ENCODE data around the gene DSCAM. TPM values are rescaled to one million over a fixed set of nuclear protein-coding genes. Genes with fewer than 3 reads are reported as not detected.

Gene DSCAM
- total and polyA plus RNA-seq, 2 experiments from 2014 or later: 0.07 TPM; not detected in 1

DNA sequence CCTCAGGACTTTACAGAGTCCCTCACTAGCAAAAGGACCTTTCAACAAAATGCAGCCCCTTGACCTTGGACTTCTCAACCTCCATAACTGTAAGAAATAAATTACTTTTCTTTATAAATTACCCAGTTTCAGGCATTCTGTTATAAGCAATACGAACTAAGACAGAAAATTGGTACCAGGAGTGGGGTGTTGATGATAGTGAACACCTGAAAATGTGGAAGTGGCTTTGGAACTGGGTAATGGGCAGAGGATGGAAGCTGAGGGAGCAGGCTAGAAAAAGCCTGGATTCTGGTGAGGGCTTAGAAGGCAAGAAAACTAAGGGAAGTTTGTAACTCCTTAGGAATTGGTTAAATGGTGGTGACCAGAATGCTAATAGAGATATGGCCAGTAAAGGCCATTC lies 46.8 kb downstream of the DSCAM start:
- Histone ChIP-seq H3K79me2 (replicated peaks; ENCODE audit: insufficient read depth) (no peaks in the 10 kb centered on the region), H3K36me3 (ENCODE audit: insufficient read depth) (no peaks in the 10 kb centered on the region; the same call in 1 of the 2 replicates), H3K9me2 (ENCODE audit: insufficient read depth) (no peaks in the 10 kb centered on the region), H2AFZ (no peak overlapping the region), H3K27me3 (ENCODE audit: insufficient read depth) (no peaks in the 10 kb centered on the region), H3K4me1 (ENCODE audit: insufficient read depth) (no peaks in the 10 kb centered on the region), H3K4me3 (no peak overlapping the region), H3K4me2 (no peak overlapping the region), H3F3A (replicated peaks; ENCODE audit: low read depth) (no peaks in the 10 kb centered on the region), H3K27ac (ENCODE audit: low read depth) (no peak overlapping the region), H4K20me1 (replicated peaks; ENCODE audit: insufficient read depth) (no peaks in the 10 kb centered on the region)
- TF ChIP-seq, protein P1, sequence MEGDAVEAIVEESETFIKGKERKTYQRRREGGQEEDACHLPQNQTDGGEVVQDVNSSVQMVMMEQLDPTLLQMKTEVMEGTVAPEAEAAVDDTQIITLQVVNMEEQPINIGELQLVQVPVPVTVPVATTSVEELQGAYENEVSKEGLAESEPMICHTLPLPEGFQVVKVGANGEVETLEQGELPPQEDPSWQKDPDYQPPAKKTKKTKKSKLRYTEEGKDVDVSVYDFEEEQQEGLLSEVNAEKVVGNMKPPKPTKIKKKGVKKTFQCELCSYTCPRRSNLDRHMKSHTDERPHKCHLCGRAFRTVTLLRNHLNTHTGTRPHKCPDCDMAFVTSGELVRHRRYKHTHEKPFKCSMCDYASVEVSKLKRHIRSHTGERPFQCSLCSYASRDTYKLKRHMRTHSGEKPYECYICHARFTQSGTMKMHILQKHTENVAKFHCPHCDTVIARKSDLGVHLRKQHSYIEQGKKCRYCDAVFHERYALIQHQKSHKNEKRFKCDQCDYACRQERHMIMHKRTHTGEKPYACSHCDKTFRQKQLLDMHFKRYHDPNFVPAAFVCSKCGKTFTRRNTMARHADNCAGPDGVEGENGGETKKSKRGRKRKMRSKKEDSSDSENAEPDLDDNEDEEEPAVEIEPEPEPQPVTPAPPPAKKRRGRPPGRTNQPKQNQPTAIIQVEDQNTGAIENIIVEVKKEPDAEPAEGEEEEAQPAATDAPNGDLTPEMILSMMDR (conservative IDR thresholded peaks at IDR 0.05; ENCODE audit: low read depth in 2 of 2): no peak
- TF ChIP-seq EZH2phosphoT487 (IDR thresholded peaks at IDR 0.05; ENCODE audit: unreplicated experiment) (no peak), STAT1 (IDR thresholded peaks at IDR 0.05; ENCODE audit: unreplicated experiment) (no peak), POLR2AphosphoS5 (IDR thresholded peaks at IDR 0.05; ENCODE audit: low read depth) (no peak), CREB1 (CRISPR knock-in tag; IDR thresholded peaks at IDR 0.05; ENCODE audit: low read depth) (no peak), ZNF114 (CRISPR knock-in tag; IDR thresholded peaks at IDR 0.05) (no peak), JUNB (IDR thresholded peaks at IDR 0.05; ENCODE audit: unreplicated experiment) (no peak), ZNF331 (CRISPR knock-in tag; IDR thresholded peaks at IDR 0.05; ENCODE audit: low read depth) (no peak), EZH2 (IDR thresholded peaks at IDR 0.05; ENCODE audit: low read depth, unreplicated experiment) (no peak), NANOG (IDR thresholded peaks at IDR 0.05; ENCODE audit: borderline replicate concordance) (no peak)
- TF ChIP-seq, protein P2, sequence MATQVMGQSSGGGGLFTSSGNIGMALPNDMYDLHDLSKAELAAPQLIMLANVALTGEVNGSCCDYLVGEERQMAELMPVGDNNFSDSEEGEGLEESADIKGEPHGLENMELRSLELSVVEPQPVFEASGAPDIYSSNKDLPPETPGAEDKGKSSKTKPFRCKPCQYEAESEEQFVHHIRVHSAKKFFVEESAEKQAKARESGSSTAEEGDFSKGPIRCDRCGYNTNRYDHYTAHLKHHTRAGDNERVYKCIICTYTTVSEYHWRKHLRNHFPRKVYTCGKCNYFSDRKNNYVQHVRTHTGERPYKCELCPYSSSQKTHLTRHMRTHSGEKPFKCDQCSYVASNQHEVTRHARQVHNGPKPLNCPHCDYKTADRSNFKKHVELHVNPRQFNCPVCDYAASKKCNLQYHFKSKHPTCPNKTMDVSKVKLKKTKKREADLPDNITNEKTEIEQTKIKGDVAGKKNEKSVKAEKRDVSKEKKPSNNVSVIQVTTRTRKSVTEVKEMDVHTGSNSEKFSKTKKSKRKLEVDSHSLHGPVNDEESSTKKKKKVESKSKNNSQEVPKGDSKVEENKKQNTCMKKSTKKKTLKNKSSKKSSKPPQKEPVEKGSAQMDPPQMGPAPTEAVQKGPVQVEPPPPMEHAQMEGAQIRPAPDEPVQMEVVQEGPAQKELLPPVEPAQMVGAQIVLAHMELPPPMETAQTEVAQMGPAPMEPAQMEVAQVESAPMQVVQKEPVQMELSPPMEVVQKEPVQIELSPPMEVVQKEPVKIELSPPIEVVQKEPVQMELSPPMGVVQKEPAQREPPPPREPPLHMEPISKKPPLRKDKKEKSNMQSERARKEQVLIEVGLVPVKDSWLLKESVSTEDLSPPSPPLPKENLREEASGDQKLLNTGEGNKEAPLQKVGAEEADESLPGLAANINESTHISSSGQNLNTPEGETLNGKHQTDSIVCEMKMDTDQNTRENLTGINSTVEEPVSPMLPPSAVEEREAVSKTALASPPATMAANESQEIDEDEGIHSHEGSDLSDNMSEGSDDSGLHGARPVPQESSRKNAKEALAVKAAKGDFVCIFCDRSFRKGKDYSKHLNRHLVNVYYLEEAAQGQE (IDR thresholded peaks at IDR 0.05; ENCODE audit: unreplicated experiment): no peak
- TF ChIP-seq, protein P3, sequence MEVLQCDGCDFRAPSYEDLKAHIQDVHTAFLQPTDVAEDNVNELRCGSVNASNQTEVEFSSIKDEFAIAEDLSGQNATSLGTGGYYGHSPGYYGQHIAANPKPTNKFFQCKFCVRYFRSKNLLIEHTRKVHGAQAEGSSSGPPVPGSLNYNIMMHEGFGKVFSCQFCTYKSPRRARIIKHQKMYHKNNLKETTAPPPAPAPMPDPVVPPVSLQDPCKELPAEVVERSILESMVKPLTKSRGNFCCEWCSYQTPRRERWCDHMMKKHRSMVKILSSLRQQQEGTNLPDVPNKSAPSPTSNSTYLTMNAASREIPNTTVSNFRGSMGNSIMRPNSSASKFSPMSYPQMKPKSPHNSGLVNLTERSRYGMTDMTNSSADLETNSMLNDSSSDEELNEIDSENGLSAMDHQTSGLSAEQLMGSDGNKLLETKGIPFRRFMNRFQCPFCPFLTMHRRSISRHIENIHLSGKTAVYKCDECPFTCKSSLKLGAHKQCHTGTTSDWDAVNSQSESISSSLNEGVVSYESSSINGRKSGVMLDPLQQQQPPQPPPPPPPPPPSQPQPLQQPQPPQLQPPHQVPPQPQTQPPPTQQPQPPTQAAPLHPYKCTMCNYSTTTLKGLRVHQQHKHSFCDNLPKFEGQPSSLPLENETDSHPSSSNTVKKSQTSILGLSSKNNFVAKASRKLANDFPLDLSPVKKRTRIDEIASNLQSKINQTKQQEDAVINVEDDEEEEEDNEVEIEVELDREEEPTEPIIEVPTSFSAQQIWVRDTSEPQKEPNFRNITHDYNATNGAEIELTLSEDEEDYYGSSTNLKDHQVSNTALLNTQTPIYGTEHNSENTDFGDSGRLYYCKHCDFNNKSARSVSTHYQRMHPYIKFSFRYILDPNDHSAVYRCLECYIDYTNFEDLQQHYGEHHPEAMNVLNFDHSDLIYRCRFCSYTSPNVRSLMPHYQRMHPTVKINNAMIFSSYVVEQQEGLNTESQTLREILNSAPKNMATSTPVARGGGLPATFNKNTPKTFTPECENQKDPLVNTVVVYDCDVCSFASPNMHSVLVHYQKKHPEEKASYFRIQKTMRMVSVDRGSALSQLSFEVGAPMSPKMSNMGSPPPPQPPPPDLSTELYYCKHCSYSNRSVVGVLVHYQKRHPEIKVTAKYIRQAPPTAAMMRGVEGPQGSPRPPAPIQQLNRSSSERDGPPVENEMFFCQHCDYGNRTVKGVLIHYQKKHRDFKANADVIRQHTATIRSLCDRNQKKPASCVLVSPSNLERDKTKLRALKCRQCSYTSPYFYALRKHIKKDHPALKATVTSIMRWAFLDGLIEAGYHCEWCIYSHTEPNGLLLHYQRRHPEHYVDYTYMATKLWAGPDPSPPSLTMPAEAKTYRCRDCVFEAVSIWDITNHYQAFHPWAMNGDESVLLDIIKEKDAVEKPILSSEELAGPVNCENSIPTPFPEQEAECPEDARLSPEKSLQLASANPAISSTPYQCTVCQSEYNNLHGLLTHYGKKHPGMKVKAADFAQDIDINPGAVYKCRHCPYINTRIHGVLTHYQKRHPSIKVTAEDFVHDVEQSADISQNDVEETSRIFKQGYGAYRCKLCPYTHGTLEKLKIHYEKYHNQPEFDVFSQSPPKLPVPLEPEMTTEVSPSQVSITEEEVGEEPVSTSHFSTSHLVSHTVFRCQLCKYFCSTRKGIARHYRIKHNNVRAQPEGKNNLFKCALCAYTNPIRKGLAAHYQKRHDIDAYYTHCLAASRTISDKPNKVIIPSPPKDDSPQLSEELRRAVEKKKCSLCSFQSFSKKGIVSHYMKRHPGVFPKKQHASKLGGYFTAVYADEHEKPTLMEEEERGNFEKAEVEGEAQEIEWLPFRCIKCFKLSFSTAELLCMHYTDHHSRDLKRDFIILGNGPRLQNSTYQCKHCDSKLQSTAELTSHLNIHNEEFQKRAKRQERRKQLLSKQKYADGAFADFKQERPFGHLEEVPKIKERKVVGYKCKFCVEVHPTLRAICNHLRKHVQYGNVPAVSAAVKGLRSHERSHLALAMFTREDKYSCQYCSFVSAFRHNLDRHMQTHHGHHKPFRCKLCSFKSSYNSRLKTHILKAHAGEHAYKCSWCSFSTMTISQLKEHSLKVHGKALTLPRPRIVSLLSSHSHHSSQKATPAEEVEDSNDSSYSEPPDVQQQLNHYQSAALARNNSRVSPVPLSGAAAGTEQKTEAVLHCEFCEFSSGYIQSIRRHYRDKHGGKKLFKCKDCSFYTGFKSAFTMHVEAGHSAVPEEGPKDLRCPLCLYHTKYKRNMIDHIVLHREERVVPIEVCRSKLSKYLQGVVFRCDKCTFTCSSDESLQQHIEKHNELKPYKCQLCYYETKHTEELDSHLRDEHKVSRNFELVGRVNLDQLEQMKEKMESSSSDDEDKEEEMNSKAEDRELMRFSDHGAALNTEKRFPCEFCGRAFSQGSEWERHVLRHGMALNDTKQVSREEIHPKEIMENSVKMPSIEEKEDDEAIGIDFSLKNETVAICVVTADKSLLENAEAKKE (CRISPR knock-in tag; IDR thresholded peaks at IDR 0.05): no peak
- TF ChIP-seq, protein P4, sequence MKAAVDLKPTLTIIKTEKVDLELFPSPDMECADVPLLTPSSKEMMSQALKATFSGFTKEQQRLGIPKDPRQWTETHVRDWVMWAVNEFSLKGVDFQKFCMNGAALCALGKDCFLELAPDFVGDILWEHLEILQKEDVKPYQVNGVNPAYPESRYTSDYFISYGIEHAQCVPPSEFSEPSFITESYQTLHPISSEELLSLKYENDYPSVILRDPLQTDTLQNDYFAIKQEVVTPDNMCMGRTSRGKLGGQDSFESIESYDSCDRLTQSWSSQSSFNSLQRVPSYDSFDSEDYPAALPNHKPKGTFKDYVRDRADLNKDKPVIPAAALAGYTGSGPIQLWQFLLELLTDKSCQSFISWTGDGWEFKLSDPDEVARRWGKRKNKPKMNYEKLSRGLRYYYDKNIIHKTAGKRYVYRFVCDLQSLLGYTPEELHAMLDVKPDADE (IDR thresholded peaks at IDR 0.05): no peak
- no peak overlapping the region for H3K4me3 Mint-ChIP-seq
- no peak for DNase-seq (ENCODE audit: low spot score)
- H3K27me3 Mint-ChIP-seq (ENCODE audit: insufficient read depth, low read depth, poor library complexity): peaks cover 4% of the 10 kb centered on the region
- H3K36me3 Mint-ChIP-seq (ENCODE audit: low read depth): peaks cover 29% of the 10 kb centered on the region
- peaks cover 4% of the 10 kb centered on the region; the same call in 1 of the 3 replicates for H3K4me1 Mint-ChIP-seq
- peaks cover 96% of the 10 kb centered on the region for H3K9me3 Mint-ChIP-seq
- H3K27ac Mint-ChIP-seq: no peak overlapping the region
- no peak for ATAC-seq

Data from GM23338 (cell line).